Right lobe of liver (tissue), 4 donors: ENCODE results near the gene MMP21.

Experiments
- CTCF ChIP-seq, 4 donors: fragments of 200-600 bp in 3 of 4; fragments of 450-650 bp in 1 of 4; IDR thresholded peaks; one replicate each; pipeline versions ENCODE4 v1.5.1 to v1.8.0; 2016 to 2022; ENCODE audit warnings: antibody characterized with exemption in 4 of 4, mild to moderate bottlenecking in 2 of 4
- POLR2A ChIP-seq: fragments of 450-650 bp; IDR thresholded peaks from one replicate; pipeline ENCODE4 v1.6.1; 2017; ENCODE audit warnings: antibody characterized with exemption, mild to moderate bottlenecking
- donor health status: DM: no; HTN: no; CAD: no.
- donor health status: DM: no; HTN: no; CAD: no.
- donor health status: DM: no; HTN: yes; CAD: no.

- TF ChIP-seq POLR2A = no peak
- TF ChIP-seq CTCF (IDR thresholded peaks at IDR 0.05) = no peak
Measured at GRCh38 chr10:125772112-125772863, 3.3 kb downstream of the MMP21 start.
